NAMALWA (cell line): ENCODE results near the gene PHF12.
"Not testable (repeated sequence)": the region's sequence is repeated elsewhere in the genome, so short reads cannot be mapped to it uniquely, and the experiment has no call there.

ENCODE experiments used
- DNase-seq: peaks from one replicate; pipeline ENCODE4 v3.0.0-alpha.2; 2015; ENCODE audit warnings: low spot score

PHF12 gene

DNA sequence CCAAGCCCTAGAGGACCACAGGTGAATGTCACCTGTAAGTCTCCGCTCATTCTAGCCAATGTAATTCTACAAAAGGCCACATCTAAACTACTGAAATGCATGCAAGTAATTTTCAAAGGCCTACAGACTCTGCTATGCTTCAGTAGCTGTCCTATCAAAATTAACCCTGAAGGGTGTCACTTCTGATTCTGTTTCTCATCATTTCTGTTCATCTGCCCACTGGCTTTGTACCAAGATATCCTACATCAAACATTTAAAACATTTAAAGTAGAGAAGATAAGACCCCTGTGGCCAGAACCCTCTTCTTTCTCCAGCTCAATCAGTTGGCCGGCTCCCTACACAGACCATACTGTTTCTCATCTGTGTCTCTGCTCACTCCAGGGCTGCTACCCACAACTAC is 21.5 kb downstream of the PHF12 start:
- DNase-seq: no peak

DNA sequence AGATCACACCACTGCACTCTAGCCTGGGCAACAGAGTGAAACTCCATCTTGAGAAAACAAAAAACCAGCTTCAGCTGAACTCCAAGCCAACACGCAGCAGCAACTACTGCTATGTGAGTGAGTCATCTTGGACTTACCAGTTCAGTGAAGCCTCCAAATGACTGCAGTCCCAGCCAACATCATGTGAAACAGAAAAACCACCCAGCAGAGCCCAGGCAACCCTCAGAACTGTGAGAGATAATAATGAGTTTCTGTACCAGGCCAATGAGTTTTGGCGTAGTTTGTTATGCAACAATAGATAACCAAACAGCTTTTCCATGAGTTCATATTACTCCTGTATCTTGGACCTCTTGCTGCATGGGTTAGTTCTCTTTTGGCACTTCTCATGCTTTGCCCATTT is 23.3 kb downstream of the PHF12 start:
- no peak for DNase-seq

DNA sequence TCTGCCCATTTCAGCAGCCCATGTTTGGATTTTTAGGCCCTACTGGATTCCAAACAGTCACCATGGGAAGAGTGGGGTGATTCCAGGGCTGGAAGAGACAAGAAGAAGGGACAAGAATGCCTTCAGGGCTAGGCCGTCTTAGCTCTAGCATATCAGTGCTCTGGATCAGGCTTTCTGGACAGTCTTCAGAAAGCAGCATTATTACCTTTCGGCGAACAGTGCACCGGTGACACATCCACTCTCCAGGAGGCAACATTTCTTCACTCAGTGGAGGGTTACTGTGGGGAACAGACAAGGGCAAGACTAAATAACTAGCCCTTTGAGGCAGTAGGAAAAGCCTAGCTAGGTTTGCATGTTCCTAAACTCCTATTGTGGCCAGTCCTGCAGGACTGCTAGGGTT is 24.5 kb downstream of the PHF12 start:
- DNase-seq: no peak

DNA sequence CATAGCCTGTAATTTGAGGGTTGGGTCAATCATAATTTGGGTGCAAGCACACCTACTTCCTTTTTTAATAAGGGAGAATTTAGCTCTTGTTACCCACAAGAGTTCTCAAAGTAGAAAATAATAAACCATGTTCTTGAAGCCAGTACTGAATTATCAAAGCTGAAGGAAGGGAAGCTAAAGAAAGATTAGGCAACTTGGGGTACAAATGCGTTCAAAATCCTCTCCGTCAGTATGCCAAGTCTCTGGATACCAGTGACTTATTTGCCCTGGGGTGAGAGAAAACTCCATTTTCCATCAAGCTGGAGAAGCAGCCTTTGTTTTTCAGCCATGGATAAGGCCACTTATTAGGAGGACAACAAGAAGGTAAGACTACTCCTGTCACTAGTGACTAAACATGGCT is 25.0 kb downstream of the PHF12 start:
- DNase-seq: no peak

DNA sequence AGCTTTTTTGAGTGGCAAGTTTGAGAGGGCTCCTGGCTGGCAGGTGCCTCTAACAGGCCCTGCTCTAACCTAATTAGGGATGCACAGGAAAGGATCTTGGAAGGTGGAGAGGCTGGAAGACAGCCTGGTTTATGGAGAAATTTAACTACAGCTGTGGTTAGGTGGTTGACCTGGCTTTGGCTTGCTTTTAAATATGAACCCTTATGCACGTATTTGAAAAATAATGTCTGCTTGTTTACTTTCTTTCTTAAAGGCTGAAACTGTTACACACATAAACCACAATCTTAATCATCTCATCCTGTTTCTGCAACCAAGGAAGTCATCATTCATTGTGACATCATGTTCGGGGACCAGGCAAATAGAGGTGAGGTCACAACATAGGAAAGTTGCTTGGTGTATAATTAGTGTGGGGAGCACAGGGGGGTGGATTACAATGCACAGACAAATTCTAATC is 25.4 kb downstream of the PHF12 start:
- no peak for DNase-seq

DNA sequence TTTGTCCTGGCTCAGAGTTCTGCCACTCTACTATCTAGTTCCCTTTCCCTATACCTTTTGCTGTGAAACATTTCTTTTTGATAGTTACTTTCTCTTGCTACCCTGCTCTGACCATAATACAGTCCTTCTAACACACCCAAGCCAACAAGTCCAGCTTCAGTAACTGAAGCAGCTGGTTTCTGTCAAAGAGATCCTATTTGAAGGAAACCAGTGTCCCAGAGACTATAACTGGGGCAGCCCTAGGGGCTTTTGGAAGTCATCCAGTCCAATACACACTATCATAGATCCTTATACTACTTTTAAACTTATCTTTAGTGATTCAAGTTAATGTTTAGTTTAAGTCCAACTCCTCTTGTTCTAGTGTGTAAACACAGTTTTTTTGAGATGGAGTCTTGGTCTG is 31.1 kb downstream of the PHF12 start:
- no peak for DNase-seq

DNA sequence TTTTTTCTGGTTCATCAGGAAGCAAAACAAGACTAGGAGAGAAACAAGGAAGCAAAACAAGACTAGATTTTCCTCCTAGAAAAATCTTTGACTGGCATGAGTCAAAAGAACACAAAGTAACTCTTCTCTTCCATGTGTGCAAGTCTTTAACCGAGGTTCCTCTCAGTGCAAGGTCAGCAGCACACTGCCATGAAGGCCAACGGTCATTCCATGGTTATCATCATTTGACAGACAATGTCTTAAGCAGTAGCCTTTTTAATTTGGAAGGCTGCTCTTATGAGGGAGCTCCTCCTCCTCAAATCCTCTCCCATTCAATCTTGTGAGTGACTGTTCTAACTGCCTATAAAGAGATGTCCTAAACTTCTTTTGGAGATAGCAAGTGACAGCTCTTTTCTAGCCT is 33.0 kb downstream of the PHF12 start:
- DNase-seq: no peak

DNA sequence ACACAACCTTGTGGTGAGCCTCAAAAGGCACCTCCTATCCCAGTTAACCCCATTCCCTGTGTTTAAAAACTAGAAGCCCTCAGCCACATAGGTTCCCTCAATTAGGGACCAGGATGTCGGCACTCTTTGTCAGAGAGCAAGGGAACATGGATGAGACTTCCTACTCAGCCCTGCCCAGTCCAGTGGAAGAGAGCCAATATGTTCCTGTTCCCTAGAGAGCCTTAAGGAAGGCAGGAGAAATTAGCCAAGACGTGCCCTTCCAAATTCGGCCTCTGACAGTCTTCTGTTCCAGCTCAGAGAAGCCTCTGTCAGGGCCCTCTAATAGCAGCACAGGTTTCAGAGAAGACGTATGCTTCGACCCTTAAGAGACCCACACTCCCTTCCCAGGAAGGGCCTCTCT is 33.9 kb downstream of the PHF12 start:
- DNase-seq: no peak

DNA sequence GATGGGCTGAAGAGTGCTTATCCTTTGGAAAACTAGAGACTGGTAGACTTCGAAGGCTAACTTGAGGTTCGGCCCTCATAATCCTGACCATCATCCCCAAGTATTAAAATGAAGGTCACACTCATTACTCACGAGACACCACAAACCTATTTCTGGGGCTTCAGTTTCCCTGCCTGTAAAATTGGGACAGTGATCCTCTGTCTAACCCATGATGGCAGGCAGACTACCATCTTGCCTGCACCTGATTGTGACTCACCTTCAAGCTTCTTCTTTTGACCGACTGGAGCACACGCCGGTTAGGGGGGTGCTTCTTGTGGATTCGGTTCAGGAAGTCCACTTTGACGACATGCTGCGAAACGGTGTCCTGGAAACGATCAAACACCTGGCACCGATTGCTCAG is 34.3 kb downstream of the PHF12 start:
- DNase-seq: no peak

DNA sequence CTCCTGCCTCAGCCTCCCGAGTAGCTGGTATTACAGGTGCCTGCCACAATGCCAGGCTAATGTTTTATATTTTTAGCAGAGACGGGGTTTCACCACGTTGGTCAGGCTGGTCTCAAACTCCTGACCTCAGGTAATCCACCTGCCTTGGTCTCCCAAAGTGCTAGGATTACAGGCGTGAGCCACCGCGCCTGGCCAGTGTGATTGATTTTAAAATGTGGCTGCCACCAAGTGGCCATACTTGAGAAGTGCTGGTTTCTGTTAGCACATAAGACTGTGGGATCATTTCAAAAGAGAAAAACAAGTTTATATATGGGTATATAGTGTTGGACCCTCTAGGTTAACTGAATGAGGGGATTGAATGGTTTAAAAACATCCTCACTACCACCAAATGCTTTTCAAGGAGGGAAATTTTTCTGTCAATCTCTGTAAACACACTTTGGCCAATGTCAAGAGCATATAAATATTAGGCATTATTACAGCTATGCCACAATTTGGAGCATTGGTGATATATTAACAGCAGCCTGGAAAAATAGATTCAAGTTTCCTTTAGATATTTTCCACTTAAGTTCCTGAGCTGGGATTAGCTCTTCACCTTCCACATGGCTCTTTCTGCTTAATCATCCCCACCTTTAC is 34.9 kb downstream of the PHF12 start:
- DNase-seq: peak; percentile 62

DNA sequence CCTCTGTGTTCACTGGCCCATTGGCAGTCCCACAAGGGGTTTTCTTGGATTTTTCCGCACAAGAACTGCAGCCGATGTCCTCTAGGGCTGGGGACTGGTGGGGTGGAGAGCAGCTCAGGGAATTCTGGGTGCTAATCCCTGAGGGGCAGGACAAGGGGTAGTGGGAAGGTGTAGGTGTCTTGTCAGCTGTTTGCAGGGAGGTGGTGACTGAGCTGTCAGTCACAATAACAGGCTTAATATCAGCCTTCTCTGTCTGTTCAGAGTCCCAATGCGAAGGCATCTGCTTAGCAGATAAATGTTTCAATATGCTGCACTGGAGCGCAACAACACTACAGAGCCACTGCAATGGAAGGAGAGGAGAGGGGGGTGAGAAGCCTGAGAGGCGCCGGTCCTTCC is 38.4 kb downstream of the PHF12 start:
- DNase-seq: no peak

DNA sequence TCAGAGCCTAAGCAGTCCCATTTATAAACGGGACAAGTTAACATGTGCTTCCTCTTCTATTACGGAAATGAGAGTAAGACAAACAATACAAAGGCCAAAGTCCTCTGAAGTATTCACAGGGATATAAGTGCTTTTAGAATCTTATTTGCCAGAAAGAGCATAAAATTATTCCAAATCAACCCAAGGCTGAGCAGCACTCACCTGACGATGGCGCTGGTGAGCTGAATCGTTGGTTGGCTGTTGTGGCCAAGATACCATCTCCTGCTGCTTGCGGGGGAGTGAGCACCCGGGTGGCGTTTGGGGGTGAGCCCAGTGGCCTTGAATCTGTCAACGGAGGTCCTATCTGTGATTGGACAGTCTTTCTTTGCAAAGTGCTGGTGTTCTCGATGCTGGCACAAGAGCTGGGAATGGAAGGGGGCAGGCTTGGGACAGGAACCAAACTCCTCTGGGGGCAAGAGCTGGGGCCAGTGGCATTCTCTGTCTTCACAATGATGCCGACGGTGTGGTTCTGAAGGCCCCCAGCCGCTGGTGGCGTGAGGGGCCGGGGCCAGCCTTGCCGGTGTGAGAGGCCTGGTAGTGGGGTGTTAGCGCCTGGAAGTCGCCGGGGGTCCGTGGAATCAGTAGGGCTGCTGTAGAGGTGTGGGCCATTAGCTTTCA is 38.9 kb downstream of the PHF12 start:
- DNase-seq: no peak

DNA sequence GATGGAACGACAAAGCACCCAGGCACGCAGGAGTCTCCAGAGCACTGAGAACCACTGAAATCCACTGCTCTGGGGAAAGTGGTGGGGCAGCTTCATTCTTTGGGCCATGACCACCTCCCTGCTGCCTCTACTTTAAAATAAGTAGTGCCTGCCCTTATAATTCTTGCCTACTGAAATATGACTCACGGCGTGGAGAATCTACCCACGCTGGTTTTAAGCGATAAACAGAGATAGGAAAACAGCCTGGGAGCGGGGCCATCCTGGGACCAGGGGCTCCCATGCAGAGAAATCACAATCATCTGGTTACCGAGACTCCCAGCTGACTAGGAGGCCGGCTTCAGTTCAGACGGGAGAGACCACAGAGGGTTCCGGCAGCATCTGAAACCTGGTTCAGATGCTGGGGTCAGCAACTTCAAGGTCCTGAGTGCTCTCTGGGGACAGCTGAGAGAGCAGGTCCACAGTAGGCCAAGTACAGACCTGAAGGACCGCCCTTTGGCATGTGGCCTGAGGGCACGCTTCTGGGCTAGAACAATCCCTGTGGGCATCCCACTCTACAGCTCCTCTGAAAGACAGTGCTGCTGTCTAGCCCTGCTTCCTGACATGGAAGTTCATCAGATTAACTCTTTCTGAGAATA is 39.8 kb downstream of the PHF12 start:
- DNase-seq: no peak

DNA sequence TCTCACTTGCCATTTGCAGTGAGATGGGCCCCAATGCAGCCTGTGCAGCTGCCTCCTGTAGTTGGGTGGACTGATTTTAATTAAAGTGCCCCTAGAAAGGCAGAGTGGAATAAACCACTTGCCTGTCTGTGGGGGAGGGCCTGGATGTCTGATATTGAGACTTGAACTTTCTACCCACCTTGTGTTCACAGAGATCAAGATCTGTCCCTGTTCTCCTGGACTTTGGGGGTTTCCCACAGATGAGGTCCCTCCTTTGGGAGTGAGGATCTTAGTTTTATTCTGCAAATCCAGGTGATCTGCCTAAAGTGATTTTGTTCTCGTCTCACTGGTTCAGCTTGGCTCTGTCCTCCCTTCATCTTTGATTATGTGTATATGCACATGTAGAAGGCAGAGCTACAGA is 40.8 kb downstream of the PHF12 start:
- no peak for DNase-seq

DNA sequence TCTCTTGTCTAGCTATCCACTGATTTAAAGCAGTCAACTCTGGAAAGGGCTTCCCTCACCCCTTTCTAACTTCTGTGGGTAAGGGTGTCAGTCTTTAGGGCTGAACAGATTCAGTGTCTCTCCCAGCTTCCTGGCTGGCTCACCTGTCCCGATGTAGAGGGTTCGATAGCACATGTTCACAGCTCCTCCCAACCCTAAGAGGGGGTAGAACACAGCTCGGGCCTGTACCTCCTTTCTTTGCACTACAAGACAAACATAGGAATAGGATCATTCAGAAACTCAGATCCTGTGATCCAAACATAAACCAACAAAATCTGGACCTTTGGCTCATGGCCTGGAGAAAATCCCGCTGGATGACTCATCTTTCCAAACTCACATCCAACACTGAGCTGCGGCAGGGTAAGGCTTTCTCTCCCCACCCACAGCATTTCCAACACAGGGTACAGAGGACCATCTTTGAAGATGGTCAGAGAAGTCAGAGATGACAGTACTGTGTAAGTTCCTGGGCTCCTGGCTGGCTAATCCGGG is 42.6 kb downstream of the PHF12 start:
- no peak for DNase-seq

DNA sequence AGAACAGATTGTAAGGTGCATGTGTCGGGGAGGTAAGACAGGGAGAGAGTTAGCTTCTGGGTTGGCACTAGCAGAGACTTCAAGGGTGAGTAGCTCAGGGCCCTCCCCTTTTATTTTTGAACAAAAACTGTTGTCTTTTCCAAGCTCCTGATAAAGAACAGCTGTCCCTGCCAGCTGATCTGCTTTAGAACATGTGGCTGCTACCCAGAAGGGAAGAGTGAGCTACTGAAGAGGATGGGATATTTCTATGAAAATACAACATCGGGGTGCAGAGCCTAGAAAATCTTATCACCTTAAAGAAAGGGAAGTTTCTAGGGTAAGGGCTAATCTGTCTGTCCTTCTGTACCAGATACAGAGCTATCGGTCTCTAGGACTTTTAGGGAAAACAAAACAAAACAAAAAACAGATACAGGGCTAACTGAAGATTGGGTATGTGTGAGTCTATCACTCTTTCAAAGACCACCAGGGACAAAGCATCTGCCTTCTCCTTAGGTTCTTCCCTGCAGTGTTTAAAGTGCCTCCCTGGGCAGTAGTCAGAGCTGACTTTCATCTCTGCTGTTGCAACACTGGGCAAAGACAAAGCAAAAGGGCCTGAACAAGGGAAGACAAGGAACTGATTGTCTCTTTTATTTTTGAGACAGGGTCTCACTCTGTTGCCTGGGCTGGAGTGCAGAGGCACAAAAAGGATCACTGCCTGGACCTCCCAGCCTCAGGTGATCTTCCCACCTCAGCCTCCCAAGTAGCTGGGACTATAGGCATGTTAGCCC is 43.4 kb downstream of the PHF12 start:
- no peak for DNase-seq

DNA sequence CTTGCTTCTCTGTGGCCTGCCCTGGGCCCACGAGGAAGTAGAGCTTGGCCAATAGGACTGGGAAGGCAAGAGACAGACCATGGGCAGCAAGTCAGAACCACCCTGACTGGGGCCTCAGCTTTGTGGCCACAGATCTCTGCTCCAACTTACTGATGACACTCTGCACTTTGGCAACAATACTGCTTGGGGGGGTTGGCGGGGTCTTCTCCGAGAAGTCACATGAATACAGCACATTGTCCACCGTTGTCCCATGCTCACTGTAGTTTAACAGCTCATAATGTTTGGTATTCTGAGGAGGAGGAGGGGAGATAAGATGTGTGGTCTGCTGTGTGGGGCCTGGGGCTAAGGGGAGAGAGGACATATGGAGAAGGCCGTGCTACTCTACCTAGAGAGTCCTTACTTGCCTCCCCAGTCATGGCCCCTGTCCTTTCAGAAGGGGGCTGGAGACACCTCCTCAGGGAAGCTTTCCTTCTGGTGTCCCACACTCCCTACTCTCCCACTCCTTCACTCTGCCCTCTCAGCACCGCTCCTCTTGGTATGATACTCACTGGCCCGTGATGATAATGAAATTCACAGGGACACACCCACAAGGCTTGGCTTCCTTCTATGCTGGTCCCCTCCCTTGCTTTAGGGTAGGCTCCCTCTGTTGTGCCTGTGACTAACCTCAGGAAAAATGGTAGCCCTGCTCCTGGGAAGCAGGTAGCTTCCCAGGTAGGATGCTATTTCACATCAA is 44.4 kb downstream of the PHF12 start:
- DNase-seq: no peak

DNA sequence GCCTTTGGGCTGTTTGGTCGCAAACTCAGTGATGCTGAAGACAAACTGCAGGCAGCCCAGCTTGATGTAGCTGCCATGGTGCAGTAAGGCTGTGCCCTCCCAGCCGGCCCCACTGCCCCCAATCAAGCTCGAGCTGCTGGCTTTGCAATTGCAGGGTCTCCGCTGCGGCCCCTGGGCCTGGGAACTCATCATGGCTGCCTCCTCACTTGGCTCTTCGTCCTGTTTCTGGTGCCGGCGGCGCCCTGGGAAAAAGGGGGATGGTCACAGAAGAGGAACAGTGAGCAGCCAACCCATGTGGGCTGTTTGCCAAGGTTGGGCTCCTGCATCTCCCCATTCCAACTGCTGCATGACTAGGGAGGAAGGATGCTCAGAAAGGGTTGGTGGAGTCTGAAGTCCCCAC is 45.0 kb downstream of the PHF12 start:
- DNase-seq: no peak

DNA sequence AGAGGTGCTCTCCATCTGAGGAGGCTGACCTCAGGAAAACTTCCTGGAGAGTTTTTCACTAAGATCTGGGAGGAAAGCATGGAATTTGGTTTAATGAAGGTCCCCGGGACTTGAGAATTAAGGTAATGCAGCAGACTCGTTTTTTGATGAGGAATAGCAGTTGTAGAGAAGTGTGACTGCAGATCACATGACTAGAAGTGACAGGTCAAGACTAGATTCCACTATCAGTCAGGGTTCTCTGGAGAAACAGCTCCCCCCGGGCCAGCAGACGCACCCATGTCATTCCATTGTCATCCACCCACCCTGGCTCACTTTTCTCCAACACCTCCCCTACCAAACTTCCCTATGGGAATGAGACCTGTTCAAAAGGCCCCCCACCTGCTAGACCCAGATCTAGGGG is 46.5 kb downstream of the PHF12 start:
- no peak for DNase-seq

DNA sequence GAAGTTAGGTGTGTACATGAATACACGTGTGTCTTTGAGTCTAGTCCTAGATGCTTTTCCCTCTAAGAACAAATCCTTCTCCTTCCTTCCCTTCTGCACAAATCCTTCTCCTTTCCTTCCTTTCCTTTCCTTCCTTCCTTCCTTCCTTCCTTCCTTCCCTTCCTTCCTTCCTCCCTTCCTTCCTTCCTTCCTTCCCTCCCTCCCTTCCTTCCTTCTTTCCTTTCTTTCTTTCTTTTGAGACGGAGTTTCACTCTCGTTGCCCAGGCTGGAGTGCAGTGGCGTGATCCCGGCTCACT is 47.8 kb downstream of the PHF12 start:
- DNase-seq: not testable (repeated sequence)

DNA sequence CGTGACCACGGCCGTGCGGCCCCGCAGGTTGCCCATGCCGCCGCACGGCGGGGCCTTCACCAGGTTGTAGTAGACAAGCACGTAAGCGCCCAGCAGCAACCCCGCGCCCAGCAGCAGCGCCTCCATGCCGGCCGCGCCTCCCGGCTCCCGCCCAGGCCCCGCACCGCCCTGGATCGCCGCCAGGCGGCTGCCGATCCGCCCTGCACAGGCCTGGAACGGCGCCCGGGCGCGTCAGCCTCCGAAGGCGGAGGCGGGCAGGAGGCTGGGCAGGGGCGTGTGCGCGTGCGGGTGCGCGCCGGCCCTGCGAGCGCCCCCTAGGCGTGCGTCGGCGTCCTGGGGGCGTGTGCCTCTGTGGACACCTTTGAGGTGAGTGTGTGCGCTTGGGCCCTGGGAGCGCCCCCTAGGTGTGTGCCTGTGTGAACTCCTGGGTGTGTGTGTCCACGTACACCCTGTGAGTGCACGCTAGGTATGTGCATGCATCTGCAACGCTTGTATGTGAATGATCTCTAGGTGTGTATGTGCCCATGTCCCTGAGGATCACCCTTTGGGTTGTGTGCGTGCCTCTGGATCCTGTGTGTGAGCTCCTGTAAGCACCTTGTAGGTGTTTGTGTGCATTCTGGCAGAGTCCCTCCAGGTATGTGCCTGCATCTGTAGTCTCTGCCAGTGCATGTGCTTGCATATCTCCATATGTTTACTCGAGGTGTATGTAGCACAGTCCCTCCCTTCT is 48.3 kb downstream of the PHF12 start, which contains the start of gene DHRS13:
Gene DHRS13 (minus strand): TSS at position 261 of the 727 bp plus-strand sequence. CDS start 135 bp downstream, at position 126.
- peak; percentile 98 for DNase-seq
